ENCODE measurements around the gene FBRSL1.

Gene FBRSL1

DNA sequence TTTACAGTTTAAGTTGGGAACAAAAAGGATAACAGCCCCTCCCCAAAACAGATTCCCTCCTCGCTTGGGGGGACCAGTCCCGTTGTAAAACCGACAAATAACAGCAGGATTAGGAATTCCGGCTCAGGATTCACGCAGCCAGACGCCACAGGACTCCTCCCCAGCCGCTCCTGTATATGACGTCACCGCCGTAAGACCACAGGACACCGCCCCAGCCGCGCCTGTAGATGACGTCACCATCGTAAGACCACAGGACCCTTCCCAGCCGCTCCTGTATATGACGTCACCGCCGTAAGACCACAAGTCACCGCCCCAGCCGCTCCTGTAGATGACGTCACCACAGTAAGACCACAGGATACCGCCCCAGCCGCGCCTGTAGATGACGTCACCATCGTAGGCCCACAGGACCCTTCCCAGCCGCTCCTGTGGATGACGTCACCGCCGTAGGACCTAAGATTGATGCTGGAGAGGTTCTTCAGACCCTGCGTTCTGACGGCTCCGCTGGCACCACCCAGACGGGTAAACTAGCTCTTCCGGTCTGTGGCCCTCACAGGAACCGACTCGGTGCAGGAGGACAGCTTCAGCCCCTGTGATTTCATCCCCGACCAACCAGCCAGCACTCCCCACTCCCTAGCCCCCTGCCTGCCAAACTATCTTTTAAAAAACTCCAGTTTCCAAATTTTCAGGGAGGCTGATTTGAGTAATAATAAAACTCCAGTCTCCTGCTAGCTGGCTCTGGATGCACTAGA, 43.9 kb upstream of the FBRSL1 start:
- Histone ChIP-seq H4K20me1 (ENCODE audit: insufficient read depth, low read length) (no peaks in the 10 kb centered on the region), H3K27ac (ENCODE audit: low read length) (no peak overlapping the region), H3F3A (ENCODE audit: insufficient read depth, low read length) (0 out of 2 replicates have a peak, but pooled peaks cover 6% of the 10 kb centered on the region), H3K4me1 (ENCODE audit: low read length) (0 out of 2 replicates have a peak, but pooled peaks cover 6% of the 10 kb centered on the region), H3K4me2 (ENCODE audit: low read depth, low read length) (no peak overlapping the region), H3K36me3 (replicated peaks; ENCODE audit: insufficient read depth, low read length) (no peaks in the 10 kb centered on the region), H3K79me2 (ENCODE audit: low read length) (no peaks in the 10 kb centered on the region), H3K4me3 (ENCODE audit: low read length) (no peak overlapping the region), H3K27me3 (replicated peaks; ENCODE audit: insufficient read depth, low read length) (peaks cover 24% of the 10 kb centered on the region), H3K9me2 (replicated peaks; ENCODE audit: insufficient read depth, low read length) (no peaks in the 10 kb centered on the region), H3K9me3 (replicated peaks; ENCODE audit: insufficient read depth, low read length) (no peaks in the 10 kb centered on the region), H3K9ac (ENCODE audit: low read length) (no peak overlapping the region), H2AFZ (ENCODE audit: low read length) (no peak overlapping the region)
- no peak for DNase-seq
- no peak for TF ChIP-seq EZH2 (optimal IDR thresholded peaks at IDR 0.05; ENCODE audit: low read depth, low read length)
- TF ChIP-seq, protein P1, sequence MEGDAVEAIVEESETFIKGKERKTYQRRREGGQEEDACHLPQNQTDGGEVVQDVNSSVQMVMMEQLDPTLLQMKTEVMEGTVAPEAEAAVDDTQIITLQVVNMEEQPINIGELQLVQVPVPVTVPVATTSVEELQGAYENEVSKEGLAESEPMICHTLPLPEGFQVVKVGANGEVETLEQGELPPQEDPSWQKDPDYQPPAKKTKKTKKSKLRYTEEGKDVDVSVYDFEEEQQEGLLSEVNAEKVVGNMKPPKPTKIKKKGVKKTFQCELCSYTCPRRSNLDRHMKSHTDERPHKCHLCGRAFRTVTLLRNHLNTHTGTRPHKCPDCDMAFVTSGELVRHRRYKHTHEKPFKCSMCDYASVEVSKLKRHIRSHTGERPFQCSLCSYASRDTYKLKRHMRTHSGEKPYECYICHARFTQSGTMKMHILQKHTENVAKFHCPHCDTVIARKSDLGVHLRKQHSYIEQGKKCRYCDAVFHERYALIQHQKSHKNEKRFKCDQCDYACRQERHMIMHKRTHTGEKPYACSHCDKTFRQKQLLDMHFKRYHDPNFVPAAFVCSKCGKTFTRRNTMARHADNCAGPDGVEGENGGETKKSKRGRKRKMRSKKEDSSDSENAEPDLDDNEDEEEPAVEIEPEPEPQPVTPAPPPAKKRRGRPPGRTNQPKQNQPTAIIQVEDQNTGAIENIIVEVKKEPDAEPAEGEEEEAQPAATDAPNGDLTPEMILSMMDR (IDR thresholded peaks at IDR 0.05; ENCODE audit: low read length) = no peak
- TF ChIP-seq EZH2phosphoT487 (IDR thresholded peaks at IDR 0.05; ENCODE audit: low read length) = no peak

DNA sequence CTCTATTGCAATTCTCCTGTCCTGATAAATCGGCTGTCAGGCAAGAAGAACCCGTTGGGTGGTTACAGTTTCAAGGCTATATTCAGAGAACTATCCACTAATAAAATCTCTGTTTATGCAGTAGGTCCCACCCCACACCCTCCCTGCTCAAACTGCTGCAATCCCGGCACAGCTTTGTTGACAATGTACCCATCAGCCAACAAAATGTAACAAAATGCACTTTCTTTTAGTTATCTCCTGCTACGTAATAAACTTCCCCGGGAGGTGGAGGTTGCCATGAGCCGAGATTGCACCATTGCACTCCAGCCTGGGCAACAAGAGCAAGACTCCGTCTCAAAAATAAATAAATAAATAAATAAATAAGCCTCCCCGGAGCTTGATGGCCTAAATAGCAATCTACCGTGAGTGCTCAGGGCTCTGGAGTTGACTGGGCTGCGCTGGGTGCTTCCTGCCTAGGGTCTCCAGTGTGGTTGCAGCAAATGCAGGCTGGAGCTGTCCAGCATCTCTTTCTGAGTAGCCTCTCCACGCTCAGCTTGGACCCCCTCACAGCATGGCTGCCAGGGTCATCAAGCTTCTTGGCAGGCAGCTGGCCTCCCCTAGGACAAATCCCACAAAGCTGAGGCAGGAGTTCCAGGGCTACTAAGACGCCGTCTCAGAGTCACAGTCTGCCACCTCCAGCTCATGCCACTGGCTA, 43.2 kb upstream of the FBRSL1 start:
- Histone ChIP-seq H3K4me1 (ENCODE audit: low read length) (0 out of 2 replicates have a peak, but pooled peaks cover 6% of the 10 kb centered on the region), H3K27me3 (replicated peaks; ENCODE audit: insufficient read depth, low read length) (peaks cover 17% of the 10 kb centered on the region), H3F3A (ENCODE audit: insufficient read depth, low read length) (0 out of 2 replicates have a peak, but pooled peaks cover 6% of the 10 kb centered on the region), H3K27ac (ENCODE audit: low read length) (no peak overlapping the region), H3K36me3 (replicated peaks; ENCODE audit: insufficient read depth, low read length) (no peaks in the 10 kb centered on the region), H3K9me3 (replicated peaks; ENCODE audit: insufficient read depth, low read length) (no peaks in the 10 kb centered on the region), H3K4me2 (ENCODE audit: low read depth, low read length) (no peak overlapping the region), H3K9me2 (replicated peaks; ENCODE audit: insufficient read depth, low read length) (no peaks in the 10 kb centered on the region), H4K20me1 (ENCODE audit: insufficient read depth, low read length) (no peaks in the 10 kb centered on the region), H3K4me3 (ENCODE audit: low read length) (no peak overlapping the region), H2AFZ (ENCODE audit: low read length) (no peak overlapping the region), H3K79me2 (ENCODE audit: low read length) (no peaks in the 10 kb centered on the region), H3K9ac (ENCODE audit: low read length) (no peak overlapping the region)
- DNase-seq = no peak
- TF ChIP-seq EZH2phosphoT487 (IDR thresholded peaks at IDR 0.05; ENCODE audit: low read length) (no peak), EZH2 (optimal IDR thresholded peaks at IDR 0.05; ENCODE audit: low read depth, low read length) (no peak)
- TF ChIP-seq, protein P1 (IDR thresholded peaks at IDR 0.05; ENCODE audit: low read length) = no peak

DNA sequence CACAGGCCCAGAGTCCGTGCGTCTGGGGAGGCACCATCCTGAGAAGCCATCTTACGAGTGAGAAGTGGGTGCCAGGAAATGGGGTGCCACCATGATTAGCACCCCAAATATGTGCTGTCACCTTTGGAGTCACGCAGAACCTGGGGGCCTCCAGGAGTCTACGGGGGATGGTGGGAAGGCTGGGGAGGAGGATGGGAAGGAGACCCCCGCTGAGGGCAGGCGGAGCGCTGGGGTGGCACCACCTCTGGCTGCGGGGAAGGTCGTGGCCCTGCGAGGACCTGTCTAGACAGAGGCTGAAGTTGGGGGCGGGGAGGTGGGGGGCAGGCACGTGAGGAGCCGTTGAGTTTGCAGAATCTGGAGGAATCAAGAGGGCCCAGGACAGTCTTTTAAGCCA, 42.6 kb upstream of the FBRSL1 start:
- Histone ChIP-seq H4K20me1 (ENCODE audit: insufficient read depth, low read length) (no peaks in the 10 kb centered on the region), H3K9ac (ENCODE audit: low read length) (no peak overlapping the region), H2AFZ (ENCODE audit: low read length) (no peak overlapping the region), H3K79me2 (ENCODE audit: low read length) (no peaks in the 10 kb centered on the region), H3K4me1 (ENCODE audit: low read length) (0 out of 2 replicates have a peak, but pooled peaks cover 6% of the 10 kb centered on the region), H3K36me3 (replicated peaks; ENCODE audit: insufficient read depth, low read length) (no peaks in the 10 kb centered on the region), H3K27me3 (replicated peaks; ENCODE audit: insufficient read depth, low read length) (peaks cover 13% of the 10 kb centered on the region), H3K9me2 (replicated peaks; ENCODE audit: insufficient read depth, low read length) (no peaks in the 10 kb centered on the region), H3K9me3 (replicated peaks; ENCODE audit: insufficient read depth, low read length) (no peaks in the 10 kb centered on the region), H3K27ac (ENCODE audit: low read length) (no peak overlapping the region), H3K4me3 (ENCODE audit: low read length) (no peak overlapping the region), H3K4me2 (ENCODE audit: low read depth, low read length) (no peak overlapping the region), H3F3A (ENCODE audit: insufficient read depth, low read length) (0 out of 2 replicates have a peak, but pooled peaks cover 6% of the 10 kb centered on the region)
- no peak for DNase-seq
- no peak for TF ChIP-seq EZH2phosphoT487 (IDR thresholded peaks at IDR 0.05; ENCODE audit: low read length)
- no peak for TF ChIP-seq EZH2 (optimal IDR thresholded peaks at IDR 0.05; ENCODE audit: low read depth, low read length)
- TF ChIP-seq, protein P1 (IDR thresholded peaks at IDR 0.05; ENCODE audit: low read length) = no peak
